GM12878 (cell line): ENCODE data around the gene TEX2. TPM values are rescaled to one million over a fixed set of nuclear protein-coding genes. Genes with fewer than 3 reads are reported as not detected.

Experiments
- ATAC-seq: fragments of 200-7000 bp; cut with Tn5 transposase; 3 replicates; pipeline ENCODE4 v1.9.1; 2020; ENCODE audit warnings: mild to moderate bottlenecking, moderate library complexity
- BruUV-seq: library from RNA; stranded (reverse); fragments of 400-500 nt; replicated peaks from 2 replicates; lab custom pipeline; 2021; lab: Mats Ljungman, UMichigan
- CTCF ChIA-PET: fragments of 300-600 bp; sonication (Branson Sonifier 250); formaldehyde crosslinking; extraction: SDS; loops from one replicate; lab custom pipeline; 2021; ENCODE audit warnings: inconsistent platforms; lab: Yijun Ruan, JAX
- POLR2A ChIA-PET: fragments of 350-600 bp; formaldehyde crosslinking; extraction: SDS; loops from one replicate; lab custom pipeline; 2021; ENCODE audit warnings: inconsistent platforms; lab: Charles Lee
- RAD21 ChIA-PET: fragments of 300-600 bp; sonication (Branson Sonifier 250); formaldehyde crosslinking; loops from one replicate; lab custom pipeline; 2023; ENCODE audit warnings: antibody characterized with exemption; ENCODE audit not compliant: unreplicated experiment; lab: Charles Lee
- SMC1A ChIA-PET: fragments of 300-600 bp; sonication (Branson Sonifier 250); formaldehyde crosslinking; loops from one replicate; lab custom pipeline; 2023; ENCODE audit not compliant: unreplicated experiment, uncharacterized antibody; lab: Charles Lee
- DNase-seq: peaks from one replicate; pipeline ENCODE4 v3.0.0-alpha.2; 2011; ENCODE audit warnings: low read depth, low spot score
- FAIRE-seq: peaks from 3 replicates; lab custom pipeline; 2011; peaks lifted over from hg19 to GRCh38; lab: Jason Lieb, UNC
- H2AFZ ChIP-seq: 2 replicates; pipeline ENCODE4 v1.6.0; 2011; ENCODE audit warnings: low read depth, low read length, control low read depth; ENCODE audit not compliant: control insufficient read depth
- H3K27ac ChIP-seq: 2 replicates; pipeline ENCODE4 v1.5.1; 2011; ENCODE audit warnings: control low read depth; ENCODE audit not compliant: control insufficient read depth, insufficient read depth
- H3K27me3 ChIP-seq, 2 experiments: replicated peaks in 1 of 2; 2 replicates each; pipeline versions ENCODE4 v1.6.0 to v1.6.1; 2011; ENCODE audit warnings: low read length in 1 of 2; ENCODE audit not compliant: control insufficient read depth in 2 of 2, insufficient read depth in 2 of 2
- H3K36me3 ChIP-seq, 2 experiments: 2 replicates each; pipeline ENCODE4 v1.5.1; 2011; ENCODE audit warnings: low read length in 1 of 2; ENCODE audit not compliant: control insufficient read depth in 2 of 2, insufficient read depth in 2 of 2
- H3K4me1 ChIP-seq: 2 replicates; pipeline ENCODE4 v1.6.1; 2011; ENCODE audit warnings: mild to moderate bottlenecking, low read length, moderate library complexity, mixed read lengths; ENCODE audit not compliant: control insufficient read depth, insufficient read depth
- H3K4me2 ChIP-seq: 2 replicates; pipeline ENCODE4 v1.6.0; 2011; ENCODE audit warnings: control low read depth; ENCODE audit not compliant: control insufficient read depth, insufficient read depth
- H3K4me3 ChIP-seq: fragments of 200-600 bp; sonication (generic); 2 replicates; pipeline ENCODE4 v1.5.1; 2016
- H3K79me2 ChIP-seq: 2 replicates; pipeline ENCODE4 v1.6.0; 2011; ENCODE audit warnings: low read length; ENCODE audit not compliant: control insufficient read depth, insufficient read depth
- H3K9ac ChIP-seq: 2 replicates; pipeline ENCODE4 v1.8.0; 2011; ENCODE audit warnings: low read length, control low read depth, mixed read lengths; ENCODE audit not compliant: control insufficient read depth, insufficient read depth
- H3K9me3 ChIP-seq: replicated peaks from 3 replicates; pipeline ENCODE4 v1.5.1; 2011; ENCODE audit warnings: mild to moderate bottlenecking, low read length; ENCODE audit not compliant: control insufficient read depth, insufficient read depth
- H4K20me1 ChIP-seq: 2 replicates; pipeline ENCODE4 v1.6.0; 2011; ENCODE audit not compliant: control insufficient read depth, insufficient read depth
- ATF7 ChIP-seq: fragments of 450-650 bp; IDR thresholded peaks from 2 replicates; pipeline ENCODE4 v1.6.1; 2016; ENCODE audit warnings: low read depth, mild to moderate bottlenecking
- EED ChIP-seq: sonication (generic); IDR thresholded peaks from 2 replicates; pipeline ENCODE4 v1.6.1; 2016; ENCODE audit warnings: antibody characterized with exemption, low read depth
- HDGF ChIP-seq: fragments of 450-650 bp; IDR thresholded peaks from 2 replicates; pipeline ENCODE4 v1.6.1; 2016; ENCODE audit warnings: antibody characterized with exemption
- IRF4 ChIP-seq: IDR thresholded peaks from 2 replicates; pipeline ENCODE4 v1.6.1; 2011; ENCODE audit warnings: low read depth, low read length
- MLLT1 ChIP-seq: fragments of 450-650 bp; IDR thresholded peaks from 2 replicates; pipeline ENCODE4 v1.6.1; 2016; ENCODE audit warnings: mild to moderate bottlenecking
- NFYA ChIP-seq: IDR thresholded peaks from 2 replicates; pipeline ENCODE4 v1.6.1; 2011; ENCODE audit warnings: low read depth, mild to moderate bottlenecking, low read length, improper control_type of control experiment, borderline replicate concordance
- NRF1 ChIP-seq: conservative IDR thresholded peaks from 2 replicates; pipeline ENCODE4 v1.6.1; 2011; ENCODE audit warnings: mild to moderate bottlenecking, low read depth, low read length, improper control_type of control experiment
- POLR2AphosphoS2 ChIP-seq: IDR thresholded peaks from 2 replicates; pipeline ENCODE4 v1.6.1; 2011; ENCODE audit warnings: low read depth, mild to moderate bottlenecking, low read length, improper control_type of control experiment, moderate library complexity
- ZNF274 ChIP-seq: IDR thresholded peaks from one replicate; pipeline ENCODE4 v1.8.0; 2011; ENCODE audit not compliant: insufficient read length, insufficient read depth
- WGBS: methylation state at CpG from one replicate; pipeline ENCODE4 v1.1.6; 2016; ENCODE audit warnings: low lambda C conversion rate; ENCODE audit not compliant: insufficient replicate concordance, insufficient coverage; ENCODE audit errors: missing lambda C conversion rate; 5-methylcytosine and 5-hydroxymethylcytosine counted together
- in situ Hi-C: fragments of 300-500 bp; cut with MboI; formaldehyde crosslinking; loops from 9 replicates; pipeline ENCODE4 v1.14.3; 2018; ENCODE audit warnings: mixed read lengths
- intact Hi-C: fragments of 100-400 bp; cut with micrococcal nuclease; formaldehyde crosslinking; loops from one replicate; pipeline ENCODE4 v1.14.2; 2022; ENCODE audit not compliant: unreplicated experiment
- polyA plus RNA-seq, 11 experiments: library from polyadenylated mRNA; depleted of rRNA in 4 of 11; unstranded in 6 of 11; stranded (reverse) in 5 of 11; fragments of >200 nt; fragmentation: Nextera tagmentation in 4 of 11; fragmentation: Illumina TruSeq in 1 of 11; extraction: Ambion mirVana in 4 of 11; extraction: Trizol in 1 of 11; gene quantifications; 1 replicate in 1 of 11; 2 replicates in 10 of 11; pipeline versions ENCODE4 v1.2.1 to v1.2.3, GENCODE V29; 2011 to 2016; ENCODE audit warnings: inconsistent platforms in 2 of 11, missing spikeins in 2 of 11, low read depth in 1 of 11
- total RNA-seq, 4 experiments: library from RNA; depleted of rRNA in 3 of 4; stranded (reverse); fragments of >200 nt in 3 of 4; fragmentation: Illumina TruSeq in 1 of 4; extraction: Trizol in 1 of 4; gene quantifications; 2 replicates each; pipeline versions ENCODE4 v1.2.1 to v1.2.3, GENCODE V29; 2013 to 2021

The TEX2 gene
- total and polyA plus RNA-seq, 10 of the 15 experiments (the other 5 are each of a cell fraction or from before 2014, with no cell fraction given): 3.8 to 19.9 (median 15.8) TPM

GRCh38 chr17:64139542-64139941 is 123.5 kb downstream of the TEX2 start:
- FAIRE-seq: no peak
- Histone ChIP-seq H3K9ac (no peak overlapping the region), H3K4me3 (no peak overlapping the region), H3K4me1 (no peaks in the 10 kb centered on the region), H3K9me3 (no peaks in the 10 kb centered on the region), H3K27me3 (no peaks in the 10 kb centered on the region), H3K36me3 (no peaks in the 10 kb centered on the region), H3K27ac (no peak overlapping the region), H3K79me2 (no peaks in the 10 kb centered on the region), H4K20me1 (no peaks in the 10 kb centered on the region), H2AFZ (no peak overlapping the region), H3K4me2 (no peak overlapping the region)
- no TSS peak for BruUV-seq
- ChIA-PET CTCF (interaction anchor here (3.1 to 9.7 kb wide), 2 partner anchors 109 to 111 kb away, joined by 14 to 915 read pairs; no protein-coding TSS in a partner anchor), SMC1A (interaction anchor here (0.6 kb wide), 1 partner anchor 220 kb away, joined by 5 read pairs; no protein-coding TSS in a partner anchor), RAD21 (no interaction called here), POLR2A (no interaction called here)
- in situ Hi-C loops (no loop called here), intact Hi-C loops (no loop called here)
- no peak for DNase-seq
- WGBS: 28% methylated on average over 6 of the region's 6 CpGs
- ATAC-seq: no peak
- TF ChIP-seq HDGF (no peak), NFYA (no peak), EED (no peak), NRF1 (no peak), MLLT1 (no peak), POLR2AphosphoS2 (no peak), ATF7 (no peak), IRF4 (no peak), ZNF274 (no peak)
